MM.1S (cell line): ENCODE data around the gene CEACAM6.

Source experiments
- CTCF ChIP-seq: fragments of 300-600 bp; sonication (generic); IDR thresholded peaks from 2 replicates; pipeline ENCODE4 v1.5.1; 2016; ENCODE audit warnings: antibody characterized with exemption, low read length, mixed read lengths
- EZH2 ChIP-seq: fragments of 300-600 bp; sonication (generic); optimal IDR thresholded peaks from 2 replicates; pipeline ENCODE3; 2017; ENCODE audit warnings: low read depth, mild to moderate bottlenecking, antibody characterized with exemption, low read length, mixed read lengths
- EZH2phosphoT487 ChIP-seq: fragments of 300-600 bp; sonication (generic); IDR thresholded peaks from 2 replicates; pipeline ENCODE4 v1.6.1; 2018; ENCODE audit warnings: antibody characterized with exemption, low read length

GRCh38 chr19:41801792-41802211 is 46.5 kb downstream of the CEACAM6 start:
- no peak for TF ChIP-seq CTCF
- no peak for TF ChIP-seq EZH2
- no peak for TF ChIP-seq EZH2phosphoT487
